Activated CD8-positive, alpha-beta memory T cell treated with anti-CD3 and anti-CD28 coated beads for 1 hour (primary cell): ENCODE data around the gene EGFLAM.

Experiments used
- DNase-seq, 2 donors: peaks; one replicate each; pipeline ENCODE4 v3.0.0-alpha.2; 2020; ENCODE audit warnings: low read depth in 1 of 2; ENCODE audit errors: extremely low read depth in 1 of 2

Gene EGFLAM

GRCh38 chr5:38371596-38371995, 113.2 kb downstream of the EGFLAM start:
- no peak for DNase-seq

- no peak for DNase-seq
Measured at GRCh38 chr5:38373743-38374142, 115.4 kb downstream of the EGFLAM start.

- DNase-seq: no peak
Measured at GRCh38 chr5:38375423-38375822, 117.1 kb downstream of the EGFLAM start.

- DNase-seq: no peak
Measured at GRCh38 chr5:38376404-38376803, 118.0 kb downstream of the EGFLAM start.

GRCh38 chr5:38378579-38378978, 120.2 kb downstream of the EGFLAM start:
- DNase-seq: no peak

GRCh38 chr5:38379350-38379937, 121.1 kb downstream of the EGFLAM start:
- no peak for DNase-seq

GRCh38 chr5:38380537-38380936, 122.2 kb downstream of the EGFLAM start:
- DNase-seq: no peak

GRCh38 chr5:38381361-38381760, 123.0 kb downstream of the EGFLAM start:
- no peak for DNase-seq

- DNase-seq: peak in 1 of 2 donors; percentile 3
Measured at GRCh38 chr5:38382898-38383297, 124.5 kb downstream of the EGFLAM start.

- no peak for DNase-seq
Measured at GRCh38 chr5:38383701-38384100, 125.3 kb downstream of the EGFLAM start.

GRCh38 chr5:38384396-38384795, 126.0 kb downstream of the EGFLAM start:
- no peak for DNase-seq

GRCh38 chr5:38387161-38387560, 128.8 kb downstream of the EGFLAM start:
- DNase-seq: no peak

- DNase-seq: no peak
Measured at GRCh38 chr5:38393636-38394035, 135.3 kb downstream of the EGFLAM start.

GRCh38 chr5:38396766-38397165, 138.4 kb downstream of the EGFLAM start:
- DNase-seq: no peak

GRCh38 chr5:38400365-38400764, 142.0 kb downstream of the EGFLAM start:
- no peak for DNase-seq

- no peak for DNase-seq
Measured at GRCh38 chr5:38401145-38401544, 142.8 kb downstream of the EGFLAM start.

GRCh38 chr5:38403406-38403805, 145.0 kb downstream of the EGFLAM start:
- no peak for DNase-seq

- DNase-seq: no peak
Measured at GRCh38 chr5:38403877-38404635, 145.7 kb downstream of the EGFLAM start.

GRCh38 chr5:38404667-38405276, 146.4 kb downstream of the EGFLAM start:
- DNase-seq: no peak

GRCh38 chr5:38408446-38409198, 150.3 kb downstream of the EGFLAM start:
- no peak for DNase-seq

GRCh38 chr5:38410304-38410990, 152.1 kb downstream of the EGFLAM start:
- DNase-seq: no peak
